Right lobe of liver (tissue), 6 donors: Measurements from ENCODE around the gene PRSS12. TPM values are rescaled to one million over a fixed set of nuclear protein-coding genes. Genes with fewer than 3 reads are reported as not detected.
"Not testable (repeated sequence)": the region's sequence is repeated elsewhere in the genome, so short reads cannot be mapped to it uniquely, and the experiment has no call there.

ENCODE experiments used
- ATAC-seq, 4 donors: fragments of 200-7000 bp; cut with Tn5 transposase; one replicate each; pipeline ENCODE4 v1.9.1; 2020; ENCODE audit warnings: mild to moderate bottlenecking in 4 of 4, moderate library complexity in 4 of 4
- DNase-seq, 3 donors: peaks; one replicate each; pipeline ENCODE4 v3.0.0-alpha.2; 2020
- H3K27ac ChIP-seq, 3 donors: fragments of 200-600 bp; one replicate each; pipeline ENCODE4 v1.8.0; 2022
- H3K27me3 ChIP-seq, 2 donors: fragments of 200-600 bp; one replicate each; pipeline ENCODE4 v1.8.0; 2022
- H3K36me3 ChIP-seq, 4 donors: fragments of 200-600 bp; sonication (generic) in 1 of 4; one replicate each; pipeline versions ENCODE4 v1.5.1 to v1.8.0; 2017 to 2022; ENCODE audit warnings: control low read depth in 1 of 4
- H3K4me1 ChIP-seq, 4 donors: fragments of 200-600 bp; sonication (generic) in 1 of 4; one replicate each; pipeline versions ENCODE4 v1.5.1 to v1.8.0; 2017 to 2022; ENCODE audit warnings: control low read depth in 1 of 4
- H3K4me3 ChIP-seq, 3 donors: fragments of 200-600 bp; one replicate each; pipeline ENCODE4 v1.8.0; 2022
- H3K9me3 ChIP-seq, 4 donors: fragments of 200-600 bp; sonication (generic) in 1 of 4; one replicate each; pipeline versions ENCODE4 v1.5.1 to v1.8.0; 2017 to 2022; ENCODE audit warnings: control low read depth in 1 of 4
- POLR2A ChIP-seq: fragments of 450-650 bp; IDR thresholded peaks from one replicate; pipeline ENCODE4 v1.6.1; 2017; ENCODE audit warnings: antibody characterized with exemption, mild to moderate bottlenecking
- WGBS: methylation state at CpG from one replicate; pipeline ENCODE4 v1.1.6; 2018; ENCODE audit warnings: low coverage, low lambda C conversion rate; ENCODE audit not compliant: insufficient coverage; ENCODE audit errors: missing lambda C conversion rate; 5-methylcytosine and 5-hydroxymethylcytosine counted together
- intact Hi-C, 2 donors: fragments of 100-400 bp; cut with DNase I; formaldehyde crosslinking; loops; one replicate each; pipeline versions ENCODE4 v1.11.2 to v1.14.1; 2022
- total RNA-seq, 6 experiments: library from RNA; depleted of rRNA in 2 of 6; stranded (reverse); fragments of >200 nt in 2 of 6; fragmentation: NEBNext Ultra II Directional in 3 of 6; extraction: Animal tissue kit (Norgen Biotek cat#: 25700) in 3 of 6; gene quantifications; one replicate each; pipeline versions ENCODE4 v1.1.0 to v1.2.4, GENCODE V29; 2016 to 2023
- TF ChIP-seq, protein P1 (sequence below), 4 donors: fragments of 200-600 bp in 3 of 4; fragments of 450-650 bp in 1 of 4; IDR thresholded peaks; one replicate each; pipeline versions ENCODE4 v1.5.1 to v1.8.0; 2016 to 2022; ENCODE audit warnings: antibody characterized with exemption in 4 of 4, mild to moderate bottlenecking in 2 of 4
- donor health status: DM: no; HTN: yes; CAD: no.
- donor health status: DM: no; HTN: no; CAD: no.
- donor health status: DM: no; HTN: no; CAD: no.
- donor health status: DM: no; HTN: yes; CAD: no.
- donor health status: DM: no; HTN: yes; CAD: no.

Gene PRSS12
- total RNA-seq, 6 experiments from 2014 or later = 0.12 to 1.4 (median 0.74) TPM

- ATAC-seq = no peak
- no peak overlapping the region for H3K4me3 ChIP-seq
- DNase-seq = no peak
- H3K36me3 ChIP-seq = no peaks in the 10 kb centered on the region
- no peaks in the 10 kb centered on the region for H3K9me3 ChIP-seq
- H3K27ac ChIP-seq = no peak overlapping the region
- intact Hi-C loops = no loop called here
- TF ChIP-seq POLR2A = no peak
- TF ChIP-seq, protein P1, sequence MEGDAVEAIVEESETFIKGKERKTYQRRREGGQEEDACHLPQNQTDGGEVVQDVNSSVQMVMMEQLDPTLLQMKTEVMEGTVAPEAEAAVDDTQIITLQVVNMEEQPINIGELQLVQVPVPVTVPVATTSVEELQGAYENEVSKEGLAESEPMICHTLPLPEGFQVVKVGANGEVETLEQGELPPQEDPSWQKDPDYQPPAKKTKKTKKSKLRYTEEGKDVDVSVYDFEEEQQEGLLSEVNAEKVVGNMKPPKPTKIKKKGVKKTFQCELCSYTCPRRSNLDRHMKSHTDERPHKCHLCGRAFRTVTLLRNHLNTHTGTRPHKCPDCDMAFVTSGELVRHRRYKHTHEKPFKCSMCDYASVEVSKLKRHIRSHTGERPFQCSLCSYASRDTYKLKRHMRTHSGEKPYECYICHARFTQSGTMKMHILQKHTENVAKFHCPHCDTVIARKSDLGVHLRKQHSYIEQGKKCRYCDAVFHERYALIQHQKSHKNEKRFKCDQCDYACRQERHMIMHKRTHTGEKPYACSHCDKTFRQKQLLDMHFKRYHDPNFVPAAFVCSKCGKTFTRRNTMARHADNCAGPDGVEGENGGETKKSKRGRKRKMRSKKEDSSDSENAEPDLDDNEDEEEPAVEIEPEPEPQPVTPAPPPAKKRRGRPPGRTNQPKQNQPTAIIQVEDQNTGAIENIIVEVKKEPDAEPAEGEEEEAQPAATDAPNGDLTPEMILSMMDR (IDR thresholded peaks at IDR 0.05) = no peak
- 100% methylated on average over 1 of the region's 1 CpG for WGBS
- no peaks in the 10 kb centered on the region for H3K27me3 ChIP-seq
- peaks cover 0 to 15% (median 7%) of the 10 kb centered on the region in 4 donors for H3K4me1 ChIP-seq
These were observed 79.2 kb downstream of the PRSS12 start for GRCh38 chr4:118273642-118274041.

DNA sequence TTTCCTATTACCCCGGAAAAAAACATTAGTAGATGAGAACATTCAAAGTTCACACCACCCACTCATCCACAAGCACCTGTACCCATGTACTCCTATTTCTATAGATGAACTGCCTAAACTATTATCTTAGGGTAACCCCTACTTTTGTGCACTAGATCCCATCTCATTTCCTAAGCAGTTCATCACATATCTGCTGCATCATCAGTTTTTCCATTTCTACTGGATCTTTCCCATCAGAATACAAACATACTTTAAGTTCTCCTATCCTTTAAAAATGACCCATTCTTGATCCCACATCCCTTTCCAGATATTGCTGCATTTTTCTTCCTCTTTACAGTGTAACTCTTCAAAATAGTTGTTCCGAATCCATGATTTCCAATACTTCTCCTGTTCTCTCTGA is 81.0 kb downstream of the PRSS12 start:
- Histone ChIP-seq H3K4me1 (peaks cover 0 to 15% (median 7%) of the 10 kb centered on the region in 4 donors), H3K36me3 (no peaks in the 10 kb centered on the region), H3K4me3 (no peak overlapping the region), H3K27ac (no peak overlapping the region), H3K27me3 (no peaks in the 10 kb centered on the region), H3K9me3 (no peaks in the 10 kb centered on the region)
- TF ChIP-seq POLR2A = no peak
- TF ChIP-seq, protein P1 (IDR thresholded peaks at IDR 0.05) = no peak
- DNase-seq (no peak), ATAC-seq (no peak)
- WGBS = 64% methylated on average over 2 of the region's 2 CpGs
- intact Hi-C loops = no loop called here

DNA sequence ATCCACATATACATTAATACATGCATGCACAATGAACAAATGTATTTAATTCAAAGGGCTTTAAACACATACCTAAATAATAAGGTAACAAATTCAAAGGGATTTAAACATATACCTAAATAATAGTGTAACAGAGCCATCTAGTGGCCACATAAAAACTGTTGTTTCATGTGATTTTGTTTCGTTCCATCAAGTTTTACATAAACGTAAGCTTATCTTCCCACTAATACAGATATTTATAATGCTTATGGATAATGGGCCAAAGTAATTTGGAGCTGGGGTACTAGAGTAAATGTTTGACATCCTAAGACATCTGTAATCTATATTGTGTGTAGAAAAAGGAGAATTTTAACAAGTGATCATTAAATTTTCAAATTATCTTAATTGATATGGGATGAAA is 82.3 kb downstream of the PRSS12 start:
- Histone ChIP-seq H3K27me3 (no peaks in the 10 kb centered on the region), H3K4me1 (peaks cover 0 to 6% (median 3%) of the 10 kb centered on the region in 4 donors), H3K9me3 (no peaks in the 10 kb centered on the region), H3K36me3 (no peaks in the 10 kb centered on the region), H3K27ac (no peak overlapping the region), H3K4me3 (no peak overlapping the region)
- intact Hi-C loops = no loop called here
- 2% methylated on average over 2 of the region's 2 CpGs for WGBS
- DNase-seq (no peak), ATAC-seq (peak; percentile 63 to 81 (median 68))
- no peak for TF ChIP-seq POLR2A
- TF ChIP-seq, protein P1 (IDR thresholded peaks at IDR 0.05) = peak; percentile 60 to 69 (median 64)

GRCh38 chr4:118268780-118269179 is 84.0 kb downstream of the PRSS12 start:
- Histone ChIP-seq H3K36me3 (no peaks in the 10 kb centered on the region), H3K27me3 (no peaks in the 10 kb centered on the region), H3K27ac (no peak overlapping the region), H3K9me3 (no peaks in the 10 kb centered on the region), H3K4me3 (no peak overlapping the region), H3K4me1 (no peaks in the 10 kb centered on the region)
- TF ChIP-seq, protein P1 (IDR thresholded peaks at IDR 0.05) = no peak
- no peak for TF ChIP-seq POLR2A
- DNase-seq = no peak
- no peak for ATAC-seq
- WGBS = 60% methylated on average over 3 of the region's 3 CpGs
- intact Hi-C loops = no loop called here

- intact Hi-C loops, H3K27ac ChIP-seq, H3K4me3 ChIP-seq, H3K36me3 ChIP-seq, H3K27me3 ChIP-seq, H3K9me3 ChIP-seq, DNase-seq, ATAC-seq, H3K4me1 ChIP-seq: not testable (repeated sequence)
- WGBS = 86% methylated on average over 1 of the region's 4 CpGs
These were observed 86.7 kb downstream of the PRSS12 start for GRCh38 chr4:118266145-118266496.
